Choroid plexus epithelial cell (primary cell): ENCODE results near the gene SPHKAP.
A peak's percentile ranks its signal among the peaks of the same experiment; 100 is the strongest.

ENCODE experiments used
- DNase-seq: peaks from one replicate; pipeline ENCODE4 v3.0.0-alpha.2; 2010; ENCODE audit warnings: low read depth
- H3K4me3 ChIP-seq: 2 replicates; pipeline ENCODE4 v1.5.1; 2011; ENCODE audit warnings: low read depth, mild to moderate bottlenecking, control low read depth, low read length, moderate library complexity
- CTCF ChIP-seq: conservative IDR thresholded peaks from 2 replicates; pipeline ENCODE4 v1.5.1; 2011; ENCODE audit warnings: low read depth, mild to moderate bottlenecking, control low read depth, inconsistent platforms, low read length, moderate library complexity

Gene SPHKAP

GRCh38 chr2:228015741-228016140 is 165.7 kb downstream of the SPHKAP start:
- H3K4me3 ChIP-seq = no peak overlapping the region
- DNase-seq = no peak
- no peak for TF ChIP-seq CTCF

- no peak overlapping the region for H3K4me3 ChIP-seq
- no peak for TF ChIP-seq CTCF
- no peak for DNase-seq
Observed at GRCh38 chr2:227996366-227996765, 185.1 kb downstream of the SPHKAP start.

- DNase-seq = no peak
- no peak for TF ChIP-seq CTCF
- H3K4me3 ChIP-seq = no peak overlapping the region
Observed at GRCh38 chr2:227990937-227991336, 190.6 kb downstream of the SPHKAP start.

GRCh38 chr2:227973241-227973640 is 208.2 kb downstream of the SPHKAP start:
- H3K4me3 ChIP-seq = no peak overlapping the region
- no peak for DNase-seq
- no peak for TF ChIP-seq CTCF

GRCh38 chr2:227971619-227972230 is 209.8 kb downstream of the SPHKAP start:
- TF ChIP-seq CTCF = no peak
- H3K4me3 ChIP-seq = no peak overlapping the region
- no peak for DNase-seq

- TF ChIP-seq CTCF = no peak
- no peak for DNase-seq
- H3K4me3 ChIP-seq = no peak overlapping the region
Observed at GRCh38 chr2:227960317-227960716, 221.2 kb downstream of the SPHKAP start.

GRCh38 chr2:227942965-227943364 is 238.5 kb downstream of the SPHKAP start:
- peak; percentile 5 for DNase-seq
- no peak for TF ChIP-seq CTCF
- H3K4me3 ChIP-seq = no peak overlapping the region
